HL-60 (cell line): ENCODE data around the gene WIPF1.
A peak's percentile ranks its signal among the peaks of the same experiment; 100 is the strongest.

Experiments
- DNase-seq, 2 experiments: peaks; one replicate each; pipeline ENCODE4 v3.0.0-alpha.2; 2010 to 2020; ENCODE audit warnings: low read depth in 1 of 2, low spot score in 1 of 2
- H3K27ac ChIP-seq: fragments of 250-450 bp; sonication (Bioruptor Pico); replicated peaks from 2 replicates; pipeline ENCODE4 v1.5.1; 2020; ENCODE audit warnings: mild to moderate bottlenecking, moderate library complexity
- H3K27me3 ChIP-seq: fragments of 250-450 bp; sonication (Bioruptor Pico); 2 replicates; pipeline ENCODE4 v1.5.1; 2021; ENCODE audit warnings: mild to moderate bottlenecking, moderate library complexity; ENCODE audit not compliant: insufficient read depth, poor library complexity, severe bottlenecking
- H3K4me3 ChIP-seq: replicated peaks from 2 replicates; pipeline ENCODE4 v1.5.1; 2011; ENCODE audit warnings: mild to moderate bottlenecking, control low read depth, low read length; ENCODE audit not compliant: insufficient read depth
- CTCF ChIP-seq: IDR thresholded peaks from one replicate; pipeline ENCODE4 v1.5.1; 2011; ENCODE audit warnings: low read length, control low read depth, inconsistent platforms; ENCODE audit not compliant: insufficient read depth
- GABPA ChIP-seq: IDR thresholded peaks from 2 replicates; pipeline ENCODE4 v1.6.1; 2012; ENCODE audit warnings: low read depth
- POLR2AphosphoS5 ChIP-seq: IDR thresholded peaks from 2 replicates; pipeline ENCODE4 v1.6.1; 2012; ENCODE audit warnings: low read depth
- REST ChIP-seq: IDR thresholded peaks from 2 replicates; pipeline ENCODE4 v1.6.1; 2012; ENCODE audit warnings: low read depth; ENCODE audit not compliant: insufficient replicate concordance
- SPI1 ChIP-seq: IDR thresholded peaks from 2 replicates; pipeline ENCODE4 v1.6.1; 2012; ENCODE audit warnings: low read depth, mild to moderate bottlenecking, borderline replicate concordance

Gene WIPF1

GRCh38 chr2:174641168-174641567, 43.6 kb upstream of the WIPF1 start:
- no peak for DNase-seq
- TF ChIP-seq GABPA (no peak), REST (no peak), SPI1 (no peak)
- Histone ChIP-seq H3K27me3 (no peaks in the 10 kb centered on the region), H3K27ac (no peak overlapping the region), H3K4me3 (no peak overlapping the region)

GRCh38 chr2:174636987-174637386, 39.4 kb upstream of the WIPF1 start:
- no peak overlapping the region for H3K27ac ChIP-seq
- no peak for DNase-seq
- no peaks in the 10 kb centered on the region for H3K27me3 ChIP-seq
- no peak for TF ChIP-seq POLR2AphosphoS5
- no peak for TF ChIP-seq CTCF
- no peak for TF ChIP-seq GABPA
- TF ChIP-seq REST, result no peak
- TF ChIP-seq SPI1, result no peak
- no peak overlapping the region for H3K4me3 ChIP-seq

- no peak for TF ChIP-seq GABPA
- TF ChIP-seq POLR2AphosphoS5, result no peak
- no peak for TF ChIP-seq SPI1
- TF ChIP-seq CTCF, result no peak
- TF ChIP-seq REST, result no peak
- H3K27me3 ChIP-seq, result no peaks in the 10 kb centered on the region
- no peak overlapping the region for H3K4me3 ChIP-seq
- H3K27ac ChIP-seq, result peak overlapping the region; percentile 97
- DNase-seq, result no peak
Observed at GRCh38 chr2:174635776-174636404, 38.3 kb upstream of the WIPF1 start.
